Measurements from ENCODE around the gene NELFB.

Gene NELFB

GRCh38 chr9:137272241-137273094 is 17.3 kb downstream of the NELFB start:
- DNase-seq: no peak

DNA sequence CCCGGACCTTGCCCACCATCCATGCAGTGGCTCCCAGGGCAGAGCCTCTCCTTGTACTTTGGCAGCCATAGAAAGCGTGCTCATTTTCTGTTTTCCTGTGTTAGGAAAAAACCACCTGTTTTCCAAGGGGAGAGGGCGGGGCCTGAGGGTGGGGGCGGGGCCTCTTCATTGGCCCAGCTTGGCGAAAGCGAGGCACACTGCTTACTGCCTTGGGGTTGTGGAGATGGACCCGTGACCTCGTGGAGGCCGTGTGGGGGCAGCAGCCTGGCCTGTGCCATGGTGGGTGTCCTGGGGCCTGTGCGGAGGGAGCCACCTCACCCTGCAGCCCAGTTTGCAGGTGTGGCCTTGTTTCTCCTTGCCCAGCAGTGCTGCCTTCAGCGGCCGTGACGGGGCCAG is 18.0 kb downstream of the NELFB start:
- no peak for DNase-seq

- DNase-seq: no peak
Observed at GRCh38 chr9:137273611-137274320, 18.6 kb downstream of the NELFB start.

GRCh38 chr9:137275203-137275587 is 20.1 kb downstream of the NELFB start:
- DNase-seq: no peak

GRCh38 chr9:137275588-137276472 is 20.7 kb downstream of the NELFB start:
- no peak for DNase-seq

DNA sequence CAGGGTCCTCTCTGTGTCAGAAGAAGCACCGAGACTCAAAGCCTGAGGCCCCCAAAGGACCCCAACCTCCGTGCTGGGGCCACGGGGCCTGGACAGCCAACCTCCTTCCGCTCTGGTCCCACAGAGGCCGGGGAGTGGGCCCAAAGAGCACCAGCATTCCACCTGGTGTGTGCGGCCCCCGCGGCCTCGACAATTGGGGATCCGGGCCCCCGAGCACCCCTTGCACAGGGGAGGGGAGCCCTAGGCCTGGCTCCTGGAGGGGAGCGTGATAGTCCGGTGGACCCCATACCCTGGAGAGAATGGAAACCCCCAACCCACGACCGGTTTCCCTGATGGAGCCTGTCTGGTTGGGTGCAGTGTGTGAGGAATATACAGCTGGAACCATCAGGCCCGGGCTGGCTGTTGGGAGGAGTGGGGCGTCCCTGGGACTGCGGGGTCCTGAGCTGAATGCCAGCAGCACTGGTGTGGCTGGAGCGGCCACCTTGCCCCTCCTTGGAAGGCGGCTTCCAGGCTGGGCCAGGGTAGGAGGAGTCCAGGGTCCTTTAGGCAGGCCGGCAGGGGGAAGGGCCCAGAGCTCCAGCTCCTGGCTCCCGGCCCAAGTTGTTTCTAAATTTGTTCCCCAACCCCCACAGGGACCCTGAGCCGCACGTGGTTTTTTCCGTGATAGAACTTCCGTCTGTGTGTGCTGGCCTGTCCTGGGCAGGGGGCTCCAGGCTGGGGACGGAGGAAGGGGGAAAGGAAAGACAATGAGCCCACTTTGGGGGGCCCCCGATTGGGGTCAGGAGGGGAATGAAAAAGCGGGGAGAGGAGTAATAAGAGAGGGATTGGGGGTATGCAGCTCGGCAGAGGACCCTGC is 21.6 kb downstream of the NELFB start:
- DNase-seq: no peak

- DNase-seq: no peak
Observed at GRCh38 chr9:137277329-137278041, 22.4 kb downstream of the NELFB start, which contains the start of gene TOR4A. TSS of gene TOR4A (plus strand) at chr9:137277726. CDS start at chr9:137278690, 964 bp downstream.

GRCh38 chr9:137278061-137278701 is 23.1 kb downstream of the NELFB start:
- no peak for DNase-seq

DNA sequence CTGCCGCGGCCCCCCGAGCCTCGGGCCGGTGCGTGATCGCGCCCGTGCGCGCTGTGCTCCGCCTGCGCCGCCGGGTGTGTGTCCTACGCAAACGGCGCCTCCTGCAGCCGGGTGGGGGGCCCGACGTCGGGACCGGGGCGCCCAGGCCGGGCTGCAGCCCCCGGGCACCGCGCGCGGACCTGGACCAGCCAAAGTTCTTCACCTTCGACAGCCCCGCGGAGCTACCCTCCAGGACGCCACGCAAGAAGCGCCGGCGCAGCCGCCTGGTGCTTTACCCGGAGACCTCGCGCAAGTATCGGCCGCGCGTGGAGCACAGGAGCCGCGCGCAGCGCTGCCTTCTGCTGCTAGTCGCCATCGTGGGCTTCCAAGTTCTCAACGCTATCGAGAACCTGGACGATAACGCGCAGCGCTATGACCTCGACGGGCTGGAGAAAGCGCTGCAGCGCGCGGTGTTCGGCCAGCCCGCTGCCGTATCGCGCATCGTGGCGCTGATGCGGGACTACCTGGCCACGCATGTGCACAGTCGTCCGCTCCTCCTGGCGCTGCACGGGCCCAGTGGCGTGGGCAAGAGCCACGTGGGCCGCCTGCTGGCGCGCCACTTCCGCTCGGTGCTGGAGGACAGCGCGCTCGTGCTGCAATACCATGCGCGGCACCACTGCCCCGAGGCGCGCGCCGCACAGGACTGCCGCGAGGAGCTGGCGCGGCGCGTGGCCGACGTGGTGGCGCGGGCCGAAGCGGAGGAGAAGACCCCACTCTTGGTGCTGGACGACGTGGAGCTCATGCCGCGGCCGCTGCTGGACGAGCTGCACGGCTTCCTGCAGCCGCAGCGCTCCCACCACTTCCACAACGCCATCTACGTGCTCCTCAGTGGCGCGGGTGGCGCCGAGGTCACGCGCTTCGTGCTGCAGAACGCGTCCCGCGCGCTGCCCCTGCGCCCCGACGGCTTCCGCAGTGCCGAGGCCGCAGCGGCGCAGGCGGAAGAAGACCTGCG is 23.9 kb downstream of the NELFB start:
- no peak for DNase-seq

DNA sequence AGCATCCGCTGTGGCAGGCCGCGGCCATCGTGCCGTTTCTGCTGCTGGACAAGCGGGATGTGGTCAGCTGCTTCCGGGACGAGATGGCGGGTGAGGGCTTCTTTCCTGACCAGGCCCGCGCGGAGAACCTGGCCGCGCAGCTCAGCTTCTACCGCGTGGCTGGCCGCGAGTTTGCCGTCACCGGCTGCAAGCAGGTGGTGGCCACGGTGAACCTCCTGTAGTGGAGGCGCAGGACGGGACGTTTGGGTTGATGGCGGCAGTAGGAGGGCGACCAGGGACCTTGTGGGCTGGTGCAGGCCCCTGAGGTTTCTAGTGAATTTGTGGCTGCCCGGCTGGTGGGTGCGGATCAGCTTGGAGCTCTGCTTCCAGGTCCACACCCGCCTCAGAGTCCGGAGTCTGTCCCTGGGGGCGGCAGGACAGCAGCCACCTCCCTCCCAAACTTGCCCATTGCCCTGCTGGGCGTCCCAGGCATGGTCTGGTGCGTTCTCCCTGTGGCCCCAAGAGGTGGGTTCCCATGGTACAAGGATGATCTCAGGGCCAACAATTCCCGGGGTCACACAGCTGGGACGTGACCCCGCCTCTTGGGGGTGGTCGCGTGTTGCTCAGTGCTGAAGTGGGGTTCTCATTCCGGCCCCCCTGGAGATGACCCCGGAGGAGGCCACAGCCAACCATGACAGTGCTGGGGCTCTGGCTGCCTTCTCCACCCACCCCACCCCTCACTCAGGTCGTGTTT is 24.8 kb downstream of the NELFB start:
- DNase-seq: no peak

- DNase-seq: no peak
Observed at GRCh38 chr9:137280474-137281344, 25.6 kb downstream of the NELFB start.

DNA sequence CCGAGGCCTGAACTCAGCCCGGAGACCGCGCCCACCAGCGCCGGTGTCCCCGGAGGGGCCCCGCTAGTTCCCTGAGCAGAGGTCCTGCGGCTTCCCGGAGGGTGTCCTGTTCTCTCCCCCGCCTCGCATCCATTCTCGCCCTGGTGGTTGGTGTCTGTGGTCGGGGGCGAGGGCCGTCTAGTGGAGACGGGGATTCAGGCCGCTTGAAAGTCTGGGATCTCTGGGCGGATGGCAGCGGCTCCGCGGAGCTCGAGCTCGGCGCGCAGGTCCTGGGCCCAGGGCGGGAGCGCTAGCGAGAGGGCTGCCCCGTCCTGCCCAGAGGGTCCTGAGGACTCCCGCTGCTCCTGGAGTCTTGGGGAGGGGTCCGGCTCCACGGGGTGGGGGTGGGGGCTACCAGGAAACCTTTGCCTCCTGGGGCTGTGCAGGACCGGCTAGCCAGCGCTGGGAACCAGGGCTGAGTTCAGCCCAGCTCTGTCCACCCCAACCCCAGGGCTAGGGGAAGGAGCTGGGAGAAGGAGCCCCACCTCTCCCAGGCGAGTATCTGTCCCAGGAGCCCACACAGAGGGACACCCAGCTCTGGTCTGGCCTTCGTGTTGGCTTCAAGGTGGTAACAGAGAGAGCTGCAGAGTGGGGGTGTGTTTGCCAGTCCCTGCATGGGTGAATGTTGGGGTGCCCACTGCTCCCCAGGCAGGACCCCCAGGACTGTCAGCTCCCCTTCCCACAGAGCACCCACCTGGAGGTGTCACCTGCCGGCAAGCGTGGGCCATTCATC is 26.4 kb downstream of the NELFB start:
- no peak for DNase-seq

DNA sequence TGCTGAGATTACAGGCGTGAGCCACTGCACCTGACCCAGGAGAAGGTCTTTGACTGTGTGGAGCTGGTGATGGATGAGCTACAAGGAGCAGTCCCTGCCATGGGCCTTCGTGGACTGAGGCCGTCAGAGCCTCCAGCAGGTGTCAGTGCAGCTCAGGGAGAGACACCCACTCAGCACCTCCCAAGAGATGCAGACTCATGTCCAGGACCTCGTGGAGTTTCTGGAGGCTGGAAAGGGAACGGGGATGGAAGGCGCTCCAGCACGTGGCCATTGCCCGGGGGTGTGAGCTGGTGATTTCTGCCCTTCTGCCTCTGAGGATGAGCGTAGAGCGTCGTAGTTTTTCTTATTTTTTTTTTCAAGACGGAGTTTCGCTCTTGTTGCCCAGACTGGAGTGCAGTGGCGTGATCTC is 31.9 kb downstream of the NELFB start:
- no peak for DNase-seq

GRCh38 chr9:137293094-137293481 is 38.0 kb downstream of the NELFB start:
- no peak for DNase-seq

DNA sequence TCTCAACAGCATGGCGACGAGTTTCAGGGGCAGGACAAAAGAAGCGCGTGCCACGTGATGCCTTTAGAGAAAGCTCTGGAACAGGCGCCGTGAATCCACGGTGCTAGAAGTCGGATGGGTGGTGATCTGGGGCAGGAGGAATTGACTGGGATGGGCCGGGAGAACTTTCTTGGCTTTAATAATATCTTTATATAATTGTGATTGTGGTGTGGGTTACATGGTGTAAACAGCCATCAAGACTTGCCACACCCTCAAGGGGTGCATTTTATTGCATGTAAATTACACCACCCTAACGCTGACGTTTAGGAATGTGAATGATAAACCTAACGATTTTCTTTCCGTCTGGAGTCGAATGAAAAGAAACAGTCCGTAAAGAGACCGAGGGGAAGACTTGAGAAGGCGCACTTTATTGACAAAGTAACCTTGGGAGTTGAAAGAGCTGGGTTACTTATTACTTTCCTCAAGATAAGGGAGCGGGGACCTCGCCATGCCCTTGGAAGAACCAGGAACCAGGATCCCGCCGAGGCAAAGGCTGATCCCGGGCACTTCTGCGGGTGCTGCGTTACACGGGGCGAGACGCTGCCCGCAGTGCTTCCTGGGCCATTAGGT is 38.5 kb downstream of the NELFB start:
- no peak for DNase-seq

DNA sequence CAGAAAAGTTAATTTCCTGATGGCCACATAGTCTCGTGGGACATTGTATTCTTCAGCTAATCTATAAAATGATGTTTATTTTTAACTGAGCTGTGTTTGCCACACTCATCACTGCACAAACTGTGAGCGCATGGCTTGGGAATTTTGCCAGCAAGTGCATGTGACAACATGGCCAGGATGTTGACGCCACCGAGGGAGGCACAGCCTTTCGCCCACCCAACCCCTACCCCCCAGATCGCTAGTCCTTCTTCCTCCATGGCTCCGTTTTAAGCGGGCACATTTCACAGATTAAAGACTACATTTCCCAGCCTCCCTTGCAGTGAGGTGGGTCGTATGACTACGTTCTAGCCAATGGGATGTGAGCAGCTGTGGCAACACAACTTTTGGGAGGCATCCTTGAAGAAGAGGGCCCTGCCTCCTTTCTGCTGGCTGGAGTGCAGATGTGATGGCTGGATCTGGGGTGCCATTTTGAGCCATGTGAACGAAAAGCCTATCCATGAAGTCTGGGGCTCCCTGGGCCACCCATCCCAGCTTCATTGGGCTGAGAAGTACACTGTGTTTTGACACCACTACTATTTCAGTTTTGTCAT is 39.1 kb downstream of the NELFB start:
- no peak for DNase-seq

Measured in NCI-H2081 treated with DMSO at 0.1 percent for 48 hours (cell line).